Medulla oblongata (tissue), 1 donor: ENCODE measurements around the gene PLGRKT.
"Not testable (repeated sequence)": the region's sequence is repeated elsewhere in the genome, so short reads cannot be mapped to it uniquely, and the experiment has no call there.

Source experiments
- DNase-seq: peaks from one replicate; pipeline ENCODE4 v3.0.0-alpha.2; 2015; ENCODE audit errors: extremely low spot score

The PLGRKT gene

DNA sequence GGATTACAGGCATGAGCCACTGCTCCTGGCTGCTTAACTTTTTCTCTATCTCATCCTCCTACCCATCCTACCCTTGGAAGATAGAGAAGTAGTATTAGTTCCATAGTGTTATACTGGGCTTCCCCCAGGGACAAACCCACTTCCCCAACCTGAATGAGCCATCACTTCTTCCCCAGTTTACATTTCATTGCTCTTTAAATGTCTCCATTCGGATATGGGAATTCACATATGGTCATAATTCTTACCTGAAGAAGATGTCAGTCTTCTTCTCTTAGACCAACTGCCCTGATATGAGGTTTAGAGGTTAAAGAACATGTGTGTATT is 14.5 kb upstream of the PLGRKT start:
- no peak for DNase-seq

- DNase-seq = peak; percentile 83
Observed at GRCh38 chr9:5450359-5451091, 12.8 kb upstream of the PLGRKT start, which contains the start of gene CD274. Gene CD274 (plus strand): TSS chr9:5450542. CDS start chr9:5456114, 5,572 bp downstream.

- DNase-seq = peak; percentile 62
Observed at GRCh38 chr9:5449521-5450358, 12.0 kb upstream of the PLGRKT start.

- DNase-seq = no peak
Observed at GRCh38 chr9:5448461-5449435, 11.0 kb upstream of the PLGRKT start.

DNA sequence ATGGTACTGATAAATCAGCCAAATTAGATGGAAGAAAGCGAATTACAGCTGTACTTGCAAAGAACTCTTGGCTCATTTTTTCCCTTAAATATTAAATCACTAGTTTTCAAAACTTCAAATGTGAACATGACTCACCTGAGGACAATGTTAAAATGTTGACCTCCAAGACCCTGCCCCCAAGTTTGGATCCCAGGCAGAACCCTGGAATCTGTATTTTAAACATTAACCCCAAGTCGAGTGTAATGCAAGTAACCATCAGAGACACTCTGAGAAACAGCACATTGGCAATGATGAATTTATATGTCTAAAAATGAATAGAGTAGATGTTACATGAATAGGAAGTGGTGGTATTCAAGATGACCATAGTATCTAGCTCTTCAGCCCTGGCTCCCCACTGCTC is 10.3 kb upstream of the PLGRKT start:
- DNase-seq = no peak

GRCh38 chr9:5447337-5447736 is 9.6 kb upstream of the PLGRKT start:
- no peak for DNase-seq

DNA sequence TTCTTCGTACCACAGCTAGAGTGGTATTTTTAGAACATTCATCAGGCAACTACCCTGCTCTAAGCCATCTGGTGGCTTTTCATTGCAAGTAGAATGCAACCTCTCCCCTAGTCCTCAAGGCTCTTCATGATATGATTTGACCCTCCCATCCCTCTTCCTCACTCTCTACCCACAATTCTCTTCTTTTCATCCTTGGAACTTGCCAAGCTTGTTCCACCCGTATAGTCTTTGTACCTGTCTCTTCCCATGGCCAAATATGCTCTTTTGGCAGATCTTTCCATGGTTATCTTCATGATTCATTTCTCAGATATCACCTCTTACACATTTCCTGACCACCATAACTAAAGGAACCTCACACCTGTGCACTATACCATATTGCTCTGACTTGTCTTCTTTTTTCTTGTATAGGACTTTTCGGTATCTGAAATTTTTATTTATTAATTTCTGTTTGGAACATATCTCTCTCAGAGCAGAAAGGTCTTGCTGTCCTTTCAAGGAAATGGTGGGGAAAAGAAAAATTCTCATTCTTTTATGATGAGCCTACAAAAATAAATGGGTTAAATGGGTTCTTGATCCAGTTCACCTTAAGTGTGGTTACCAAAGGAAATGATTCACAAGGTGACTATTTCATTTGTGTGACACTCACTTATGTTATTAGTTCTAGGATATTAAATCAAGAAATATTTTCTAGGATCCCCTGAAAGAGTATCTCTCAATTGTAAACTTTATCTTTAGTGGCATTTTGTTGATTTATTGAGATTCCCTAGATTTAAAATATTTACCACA is 8.9 kb upstream of the PLGRKT start:
- no peak for DNase-seq

- no peak for DNase-seq
Observed at GRCh38 chr9:5445886-5446285, 8.2 kb upstream of the PLGRKT start.

DNA sequence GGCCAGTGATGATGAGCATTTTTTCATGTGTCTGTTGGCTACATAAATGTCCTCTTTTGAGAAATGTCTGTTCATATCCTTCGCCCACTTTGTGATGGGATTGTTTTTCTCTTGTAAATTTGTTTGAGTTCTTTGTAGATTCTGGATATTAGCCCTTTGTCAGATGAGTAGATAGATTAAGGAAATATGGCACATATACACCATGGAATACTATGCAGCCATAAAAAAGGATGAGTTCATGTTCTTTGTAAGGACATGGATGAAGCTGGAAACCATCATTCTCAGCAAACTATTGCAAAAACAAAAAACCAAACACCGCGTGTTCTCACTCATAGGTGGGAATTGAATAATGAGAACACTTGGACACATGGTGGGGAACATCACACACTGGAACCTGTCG is 7.4 kb upstream of the PLGRKT start:
- not testable (repeated sequence) for DNase-seq

DNA sequence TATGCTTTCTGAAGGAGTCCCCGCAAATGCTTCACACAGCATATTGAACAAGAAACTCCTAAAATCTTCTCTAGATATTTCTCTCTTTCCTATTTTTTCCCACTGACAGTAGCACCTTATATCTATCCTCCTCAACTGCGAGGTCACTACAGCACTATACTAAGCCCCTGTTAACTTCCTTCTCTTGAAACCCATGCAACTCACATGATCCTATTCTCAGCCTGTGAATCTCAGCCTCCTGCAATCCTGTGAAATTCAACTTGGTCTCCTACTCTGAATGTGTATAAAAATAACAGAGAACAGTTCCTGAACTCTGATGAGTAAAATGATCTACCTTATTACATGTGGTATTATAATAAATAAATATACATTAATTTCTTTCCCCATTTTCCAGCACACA is 6.1 kb upstream of the PLGRKT start:
- DNase-seq = peak; percentile 67

GRCh38 chr9:5442400-5443011 is 4.8 kb upstream of the PLGRKT start:
- DNase-seq = peak; percentile 87

- no peak for DNase-seq
Observed at GRCh38 chr9:5441043-5441442, 3.3 kb upstream of the PLGRKT start.

DNA sequence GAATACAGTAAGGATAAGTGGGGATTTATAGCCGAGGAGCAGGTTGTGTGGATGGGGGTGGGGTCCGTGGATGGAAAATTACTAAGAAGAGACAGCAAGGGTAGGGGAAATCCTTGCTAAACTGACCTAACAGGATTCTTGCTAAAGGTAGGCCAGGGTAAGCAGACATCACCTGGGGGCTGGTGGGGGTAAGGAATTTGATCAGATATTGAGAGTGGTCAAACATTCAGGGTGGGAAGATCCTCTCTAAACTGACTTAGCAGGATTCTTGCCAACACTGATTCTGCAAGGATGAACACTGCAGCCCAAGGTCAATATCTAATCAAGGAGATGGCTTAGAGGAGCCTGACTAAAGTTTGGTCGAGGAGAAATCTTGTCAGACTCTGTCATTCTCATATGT is 2.7 kb upstream of the PLGRKT start:
- no peak for DNase-seq

DNA sequence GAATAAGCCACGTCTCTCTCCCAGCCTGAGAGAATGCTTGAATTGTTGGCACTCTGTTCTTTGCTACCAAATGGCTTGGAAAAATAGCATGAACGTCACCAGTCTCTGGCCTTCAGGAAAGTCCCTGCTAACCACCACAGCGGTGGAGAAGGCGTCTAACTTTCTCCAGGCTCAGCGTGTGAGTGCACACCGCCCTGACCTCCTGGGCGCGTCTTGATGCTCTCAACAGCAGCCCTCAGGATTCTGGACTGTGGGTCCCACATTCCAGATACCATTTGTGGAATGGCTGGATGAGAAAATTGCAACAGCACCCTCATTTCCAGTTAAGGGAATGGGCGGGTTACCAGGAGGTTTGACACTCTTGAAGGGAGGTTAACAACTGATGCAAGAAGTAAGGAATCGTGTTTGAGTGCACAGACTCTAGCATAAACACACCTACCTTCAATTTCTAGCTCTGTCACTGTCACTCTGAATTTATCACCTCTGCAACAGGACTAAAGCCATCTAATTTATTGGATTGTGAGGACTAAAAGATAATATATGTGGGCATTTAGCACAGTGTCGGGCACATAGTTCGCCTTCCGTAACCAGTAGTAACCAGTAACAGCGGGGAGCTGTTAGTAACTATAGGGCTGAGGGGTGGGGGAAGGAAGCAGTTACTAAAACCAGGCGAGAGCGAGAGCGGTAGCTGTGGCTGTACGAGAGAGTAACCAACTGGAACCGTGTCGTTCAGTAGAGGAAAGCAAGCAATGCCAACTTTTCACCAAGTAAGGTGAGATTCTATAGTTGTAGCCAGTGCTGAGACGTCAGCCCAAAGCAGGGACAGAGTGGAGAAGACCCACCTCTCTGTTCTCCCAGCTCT is 807 bp upstream of the PLGRKT start:
- DNase-seq = no peak

DNA sequence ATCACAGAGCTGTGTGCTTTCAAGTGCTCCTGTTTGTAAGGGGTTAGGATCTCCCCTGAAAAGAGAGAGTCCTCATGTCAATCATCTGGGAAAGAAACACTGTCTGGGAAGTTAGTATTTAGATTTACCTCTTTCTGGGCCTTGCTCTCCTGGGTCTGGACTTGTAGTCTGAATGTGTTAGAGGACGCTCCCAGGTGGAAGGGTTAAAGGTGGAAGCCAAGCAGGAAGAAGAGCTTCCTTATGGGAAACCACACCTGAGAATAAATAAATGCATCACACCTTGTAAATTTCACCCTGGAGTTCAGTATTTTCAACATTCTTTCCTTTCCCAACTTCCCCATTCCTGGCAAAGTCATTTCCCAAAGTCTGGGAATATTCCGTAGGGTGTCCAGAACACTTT is 1.3 kb downstream of the PLGRKT start:
- DNase-seq = no peak

GRCh38 chr9:5435912-5436311 is 1.8 kb downstream of the PLGRKT start:
- no peak for DNase-seq

DNA sequence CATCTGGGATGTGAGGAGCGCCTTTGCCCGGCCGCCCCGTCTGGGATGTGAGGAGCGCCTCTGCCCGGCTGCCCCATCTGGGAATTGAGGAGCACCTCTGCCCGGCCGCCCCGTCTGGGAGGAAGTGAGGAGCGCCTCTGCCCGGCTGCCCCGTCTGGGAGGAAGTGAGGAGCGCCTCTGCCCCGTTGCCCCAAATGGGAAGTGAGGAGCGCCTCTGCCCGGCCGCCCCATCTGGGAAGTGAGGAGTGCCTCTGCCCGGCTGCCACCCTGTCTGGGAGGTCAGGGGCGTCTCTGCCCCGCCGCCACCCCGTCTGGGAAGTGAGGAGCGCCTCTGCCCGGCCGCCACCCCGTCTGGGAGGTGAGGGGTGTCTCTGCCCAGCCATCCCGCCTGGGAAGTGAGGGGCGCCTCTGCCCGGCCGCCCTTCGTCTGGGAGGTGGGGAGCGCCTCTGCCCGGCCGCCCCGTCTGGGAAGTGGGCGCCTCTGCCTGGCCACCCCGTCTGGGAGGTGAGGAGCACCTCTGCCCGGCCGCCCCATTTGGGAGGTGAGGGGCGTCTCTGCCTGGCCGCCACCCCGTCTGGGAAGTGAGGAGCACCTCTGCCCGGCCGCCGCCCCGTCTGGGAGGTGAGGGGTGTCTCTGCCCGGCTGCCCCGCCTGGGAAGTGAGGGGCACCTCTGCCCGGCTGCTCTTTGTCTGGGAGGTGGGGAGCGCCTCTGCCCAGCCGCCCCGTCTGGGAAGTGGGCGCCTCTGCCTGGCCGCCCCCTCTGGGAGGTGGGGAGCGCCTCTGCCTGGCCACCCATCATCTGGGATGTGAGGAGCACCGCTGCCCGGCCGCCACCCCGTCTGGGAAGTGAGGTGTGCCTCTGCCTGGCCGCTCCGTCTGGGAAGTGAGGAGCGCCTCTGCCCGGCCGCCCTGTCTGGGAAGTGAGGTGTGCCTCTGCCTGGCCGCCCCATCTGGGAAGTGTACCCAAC is 3.6 kb downstream of the PLGRKT start:
- not testable (repeated sequence) for DNase-seq

DNA sequence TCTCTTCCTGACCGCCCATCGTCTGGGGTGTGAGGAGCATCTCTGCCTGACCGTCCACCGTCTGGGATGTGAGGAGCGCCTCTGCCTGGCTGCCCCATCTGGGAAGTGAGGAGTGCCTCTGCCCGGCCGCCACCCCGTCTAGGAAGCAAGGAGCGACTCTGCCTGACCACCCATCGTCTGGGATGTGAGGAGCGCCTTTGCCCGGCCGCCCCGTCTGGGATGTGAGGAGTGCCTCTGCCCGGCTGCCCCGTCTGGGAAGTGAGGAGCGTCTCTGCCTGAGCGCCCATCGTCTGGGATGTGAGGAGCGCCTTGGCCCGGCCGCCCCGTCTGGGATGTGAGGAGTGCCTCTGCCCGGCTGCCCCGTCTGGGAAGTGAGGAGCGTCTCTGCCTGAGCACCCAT is 4.4 kb downstream of the PLGRKT start:
- DNase-seq = not testable (repeated sequence)

DNA sequence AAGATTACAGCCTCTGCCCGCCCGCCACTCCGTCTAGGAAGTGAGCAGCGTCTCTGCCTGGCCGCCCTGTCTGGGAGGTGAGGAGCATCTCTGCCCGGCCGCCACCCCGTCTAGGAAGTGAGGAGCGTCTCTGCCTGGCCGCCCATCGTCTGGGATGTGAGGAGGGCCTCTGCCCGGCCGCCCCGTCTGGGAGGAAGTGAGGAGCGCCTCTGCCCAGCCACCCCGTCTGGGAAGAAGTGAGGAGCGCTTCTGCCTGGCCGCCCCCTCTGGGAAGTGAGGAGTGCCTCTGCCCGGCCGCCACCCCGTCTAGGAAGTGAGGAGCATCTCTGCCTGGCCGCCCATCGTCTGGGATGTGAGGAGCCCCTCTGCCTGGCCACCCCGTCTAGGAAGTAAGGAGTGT is 4.8 kb downstream of the PLGRKT start:
- not testable (repeated sequence) for DNase-seq
